Smooth muscle cell (in vitro differentiated cells): ENCODE results near the gene MYO18B. TPM values are rescaled to one million over a fixed set of nuclear protein-coding genes. Genes with fewer than 3 reads are reported as not detected.

Experiments used
- DNase-seq: peaks from one replicate; lab custom pipeline; 2025; ENCODE audit not compliant: unreplicated experiment; lab: John Stamatoyannopoulos, UW
- H2AFZ ChIP-seq: fragments of 200-600 bp; sonication (generic); 2 replicates; pipeline ENCODE4 v1.6.0; 2016; ENCODE audit warnings: antibody characterized with exemption, low read depth, mild to moderate bottlenecking
- H3F3A ChIP-seq: fragments of 200-600 bp; sonication (generic); 2 replicates; pipeline ENCODE4 v1.6.0; 2017; ENCODE audit warnings: antibody characterized with exemption, low read depth
- H3K27ac ChIP-seq: fragments of 200-600 bp; sonication (generic); 2 replicates; pipeline ENCODE4 v1.5.1; 2016; ENCODE audit warnings: low read depth, mild to moderate bottlenecking
- H3K27me3 ChIP-seq: fragments of 200-600 bp; sonication (generic); 2 replicates; pipeline ENCODE4 v1.6.1; 2016; ENCODE audit warnings: low read depth, mild to moderate bottlenecking
- H3K36me3 ChIP-seq: fragments of 200-600 bp; sonication (generic); 2 replicates; pipeline ENCODE4 v1.5.1; 2016; ENCODE audit warnings: low read depth
- H3K4me1 ChIP-seq: fragments of 200-600 bp; sonication (generic); 2 replicates; pipeline ENCODE4 v1.5.1; 2016; ENCODE audit warnings: low read depth
- H3K4me2 ChIP-seq: fragments of 200-600 bp; sonication (generic); 2 replicates; pipeline ENCODE4 v1.6.0; 2016; ENCODE audit warnings: mild to moderate bottlenecking
- H3K4me3 ChIP-seq: fragments of 200-600 bp; sonication (generic); 2 replicates; pipeline ENCODE4 v1.5.1; 2016; ENCODE audit warnings: mild to moderate bottlenecking
- H3K79me2 ChIP-seq: fragments of 200-600 bp; sonication (generic); 2 replicates; pipeline ENCODE4 v1.6.0; 2016; ENCODE audit warnings: low read depth, mild to moderate bottlenecking
- H3K9ac ChIP-seq: fragments of 200-600 bp; sonication (generic); 2 replicates; pipeline ENCODE4 v1.6.0; 2016; ENCODE audit warnings: low read depth
- H3K9me3 ChIP-seq: fragments of 200-600 bp; sonication (generic); replicated peaks from 2 replicates; pipeline ENCODE4 v1.5.1; 2016; ENCODE audit warnings: low read depth
- H4K20me1 ChIP-seq: fragments of 200-600 bp; sonication (generic); 2 replicates; pipeline ENCODE4 v1.6.0; 2016; ENCODE audit warnings: low read depth
- WGBS: methylation state at CpG from one replicate; pipeline ENCODE4 v1.1.7; 2016; ENCODE audit warnings: low lambda C conversion rate; 5-methylcytosine and 5-hydroxymethylcytosine counted together
- polyA plus RNA-seq: library from polyadenylated mRNA; unstranded; fragments of >200 nt; fragmentation: Nextera tagmentation; extraction: Ambion mirVana; gene quantifications from 2 replicates; pipeline ENCODE4 v1.2.1, GENCODE V29; 2016
- total RNA-seq: library from RNA; depleted of rRNA; stranded (reverse); fragments of >200 nt; gene quantifications from 2 replicates; pipeline ENCODE4 v1.2.3, GENCODE V29; 2014
- TF ChIP-seq, protein P1 (sequence below): fragments of 200-600 bp; sonication (generic); IDR thresholded peaks from 2 replicates; pipeline ENCODE4 v1.5.1; 2017; ENCODE audit warnings: borderline replicate concordance, mild to moderate bottlenecking, antibody characterized with exemption; ENCODE audit not compliant: insufficient read depth, poor library complexity, severe bottlenecking

Gene MYO18B
- total and polyA plus RNA-seq, 2 experiments from 2014 or later = 0.13 to 1.2 TPM

- 87% methylated on average over 13 of the region's 13 CpGs for WGBS
- Histone ChIP-seq H3K4me1 (no peaks in the 10 kb centered on the region), H3K9ac (no peak overlapping the region), H3K27me3 (no peaks in the 10 kb centered on the region), H3K4me3 (no peak overlapping the region), H3K4me2 (no peak overlapping the region), H3K27ac (no peak overlapping the region), H3K79me2 (no peaks in the 10 kb centered on the region), H3F3A (no peaks in the 10 kb centered on the region), H3K36me3 (no peaks in the 10 kb centered on the region), H3K9me3 (no peaks in the 10 kb centered on the region), H2AFZ (no peak overlapping the region), H4K20me1 (no peaks in the 10 kb centered on the region)
- TF ChIP-seq, protein P1, sequence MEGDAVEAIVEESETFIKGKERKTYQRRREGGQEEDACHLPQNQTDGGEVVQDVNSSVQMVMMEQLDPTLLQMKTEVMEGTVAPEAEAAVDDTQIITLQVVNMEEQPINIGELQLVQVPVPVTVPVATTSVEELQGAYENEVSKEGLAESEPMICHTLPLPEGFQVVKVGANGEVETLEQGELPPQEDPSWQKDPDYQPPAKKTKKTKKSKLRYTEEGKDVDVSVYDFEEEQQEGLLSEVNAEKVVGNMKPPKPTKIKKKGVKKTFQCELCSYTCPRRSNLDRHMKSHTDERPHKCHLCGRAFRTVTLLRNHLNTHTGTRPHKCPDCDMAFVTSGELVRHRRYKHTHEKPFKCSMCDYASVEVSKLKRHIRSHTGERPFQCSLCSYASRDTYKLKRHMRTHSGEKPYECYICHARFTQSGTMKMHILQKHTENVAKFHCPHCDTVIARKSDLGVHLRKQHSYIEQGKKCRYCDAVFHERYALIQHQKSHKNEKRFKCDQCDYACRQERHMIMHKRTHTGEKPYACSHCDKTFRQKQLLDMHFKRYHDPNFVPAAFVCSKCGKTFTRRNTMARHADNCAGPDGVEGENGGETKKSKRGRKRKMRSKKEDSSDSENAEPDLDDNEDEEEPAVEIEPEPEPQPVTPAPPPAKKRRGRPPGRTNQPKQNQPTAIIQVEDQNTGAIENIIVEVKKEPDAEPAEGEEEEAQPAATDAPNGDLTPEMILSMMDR = no peak
- DNase-seq = no peak
Observed at GRCh38 chr22:25779890-25780289, 37.9 kb downstream of the MYO18B start.

DNA sequence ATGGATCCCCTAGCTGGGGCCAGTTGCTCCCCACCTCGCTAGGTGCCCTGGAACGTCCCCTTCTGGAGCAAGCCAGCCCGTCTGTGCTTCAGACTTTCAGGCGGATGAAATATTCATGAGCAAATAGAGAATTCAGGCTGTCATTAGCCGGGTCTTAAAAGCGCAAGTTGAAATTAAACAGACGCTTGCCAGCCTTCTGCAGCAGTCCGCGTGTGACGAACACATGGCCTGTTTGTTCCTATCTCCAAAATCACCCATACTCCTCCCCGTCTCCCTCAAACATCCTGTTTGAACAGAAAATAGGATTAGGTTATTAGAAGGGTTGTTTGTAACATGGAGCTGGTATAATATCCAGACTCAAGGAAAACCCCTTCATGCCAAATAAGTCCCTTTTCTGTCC is 38.7 kb downstream of the MYO18B start:
- 3% methylated on average over 11 of the region's 11 CpGs for WGBS
- H3K79me2 ChIP-seq = no peaks in the 10 kb centered on the region
- no peaks in the 10 kb centered on the region for H3K36me3 ChIP-seq
- no peaks in the 10 kb centered on the region for H3K27me3 ChIP-seq
- no peaks in the 10 kb centered on the region for H3K9me3 ChIP-seq
- no peak overlapping the region for H3K4me3 ChIP-seq
- no peaks in the 10 kb centered on the region for H3K4me1 ChIP-seq
- no peaks in the 10 kb centered on the region for H3F3A ChIP-seq
- H2AFZ ChIP-seq = no peak overlapping the region
- TF ChIP-seq, protein P1 = no peak
- DNase-seq = no peak
- H3K27ac ChIP-seq = peak overlapping the region; percentile 17
- peak overlapping the region; percentile 63 for H3K4me2 ChIP-seq
- H3K9ac ChIP-seq = no peak overlapping the region
- no peaks in the 10 kb centered on the region for H4K20me1 ChIP-seq

DNA sequence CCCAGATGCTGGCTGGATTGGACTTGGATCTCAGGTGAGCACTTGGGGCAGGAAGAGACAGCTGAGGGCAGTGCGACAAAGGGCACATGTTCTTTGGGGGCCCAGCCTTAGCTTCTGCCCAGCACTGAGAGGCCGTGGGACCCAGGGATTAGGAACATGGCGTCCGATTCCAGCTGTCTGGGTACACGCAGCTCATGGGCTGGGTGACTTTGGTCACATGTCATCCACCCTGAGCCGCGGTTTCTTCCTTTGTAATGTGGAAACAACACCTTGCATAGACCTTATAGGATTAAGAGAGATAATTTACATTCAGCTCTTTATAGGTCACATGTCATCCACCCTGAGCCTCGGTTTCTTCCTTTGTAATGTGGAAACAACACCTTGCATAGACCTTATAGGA is 39.8 kb downstream of the MYO18B start:
- H3K9ac ChIP-seq = no peak overlapping the region
- H4K20me1 ChIP-seq = no peaks in the 10 kb centered on the region
- no peak overlapping the region for H3K4me3 ChIP-seq
- H3K79me2 ChIP-seq = no peaks in the 10 kb centered on the region
- TF ChIP-seq, protein P1 = no peak
- no peaks in the 10 kb centered on the region for H3K36me3 ChIP-seq
- DNase-seq = no peak
- H3K9me3 ChIP-seq = no peaks in the 10 kb centered on the region
- no peak overlapping the region for H2AFZ ChIP-seq
- 93% methylated on average over 8 of the region's 8 CpGs for WGBS
- H3K27ac ChIP-seq = no peak overlapping the region
- H3K4me2 ChIP-seq = no peak overlapping the region
- no peaks in the 10 kb centered on the region for H3K27me3 ChIP-seq
- H3F3A ChIP-seq = no peaks in the 10 kb centered on the region
- H3K4me1 ChIP-seq = no peaks in the 10 kb centered on the region

DNA sequence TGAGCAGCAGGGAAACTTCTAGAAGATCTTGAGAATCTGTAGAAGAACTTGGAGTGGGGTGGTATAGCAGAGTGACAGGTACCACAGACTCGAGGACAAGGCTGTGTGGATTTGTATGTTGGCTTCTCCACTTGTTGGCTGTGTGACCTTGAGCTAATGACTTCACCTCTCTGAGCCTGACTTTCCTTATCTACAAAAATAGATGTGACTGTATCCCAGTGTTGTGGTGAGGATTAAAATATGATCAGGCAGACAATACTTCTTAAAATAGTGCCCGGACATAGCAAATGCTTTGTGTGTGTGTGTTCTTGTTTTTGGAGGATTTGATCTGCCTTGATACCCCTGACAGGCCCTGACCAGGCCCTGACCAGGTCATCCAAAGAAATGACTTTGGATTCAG is 40.8 kb downstream of the MYO18B start:
- H4K20me1 ChIP-seq = no peaks in the 10 kb centered on the region
- no peaks in the 10 kb centered on the region for H3K27me3 ChIP-seq
- 90% methylated on average over 2 of the region's 2 CpGs for WGBS
- no peak overlapping the region for H3K27ac ChIP-seq
- no peak overlapping the region for H3K9ac ChIP-seq
- H2AFZ ChIP-seq = no peak overlapping the region
- no peaks in the 10 kb centered on the region for H3F3A ChIP-seq
- H3K36me3 ChIP-seq = no peaks in the 10 kb centered on the region
- H3K4me2 ChIP-seq = no peak overlapping the region
- H3K9me3 ChIP-seq = no peaks in the 10 kb centered on the region
- DNase-seq = no peak
- H3K4me3 ChIP-seq = no peak overlapping the region
- no peaks in the 10 kb centered on the region for H3K4me1 ChIP-seq
- TF ChIP-seq, protein P1 = no peak
- no peaks in the 10 kb centered on the region for H3K79me2 ChIP-seq
